Upper lobe of left lung (tissue), 6 donors: Measurements from ENCODE around the gene UCHL5. TPM values are rescaled to one million over a fixed set of nuclear protein-coding genes. Genes with fewer than 3 reads are reported as not detected.

Source experiments
- ATAC-seq, 2 donors: fragments of 200-7000 bp; cut with Tn5 transposase; one replicate each; pipeline ENCODE4 v1.9.1; 2022; ENCODE audit warnings: mild to moderate bottlenecking in 2 of 2, moderate library complexity in 2 of 2; ENCODE audit not compliant: low FRiP score in 2 of 2
- DNase-seq, 2 donors: peaks; one replicate each; pipeline ENCODE4 v3.0.0-alpha.2; 2019 to 2020
- H3K27ac ChIP-seq, 4 donors: fragments of 200-600 bp; sonication (generic); one replicate each; pipeline ENCODE4 v1.5.1; 2016 to 2019
- H3K27me3 ChIP-seq, 4 donors: fragments of 200-600 bp; sonication (generic); one replicate each; pipeline ENCODE4 v1.5.1; 2017 to 2019
- H3K36me3 ChIP-seq, 4 donors: fragments of 200-600 bp; sonication (generic); one replicate each; pipeline ENCODE4 v1.5.1; 2016 to 2019
- H3K4me1 ChIP-seq, 4 donors: fragments of 200-600 bp; sonication (generic); one replicate each; pipeline ENCODE4 v1.5.1; 2018 to 2019
- H3K4me3 ChIP-seq, 4 donors: fragments of 200-600 bp; sonication (generic); one replicate each; pipeline ENCODE4 v1.5.1; 2017 to 2019; ENCODE audit warnings: mild to moderate bottlenecking in 2 of 4, moderate library complexity in 1 of 4
- H3K9me3 ChIP-seq, 4 donors: fragments of 200-600 bp; sonication (generic); one replicate each; pipeline ENCODE4 v1.5.1; 2018 to 2019
- CTCF ChIP-seq, 6 experiments: fragments of 450-650 bp in 4 of 6; fragments of 200-600 bp in 2 of 6; sonication (generic) in 2 of 6; IDR thresholded peaks; one replicate each; pipeline ENCODE4 v1.5.1; 2016 to 2019; ENCODE audit warnings: antibody characterized with exemption in 6 of 6
- EP300 ChIP-seq, 4 donors: sonication (generic); formaldehyde crosslinking; IDR thresholded peaks; one replicate each; pipeline ENCODE4 v1.5.1; 2017; ENCODE audit warnings: antibody characterized with exemption in 4 of 4, control low read depth in 2 of 4
- POLR2A ChIP-seq, 4 donors: fragments of 450-650 bp; IDR thresholded peaks; one replicate each; pipeline ENCODE4 v1.5.1; 2016 to 2017; ENCODE audit warnings: antibody characterized with exemption in 4 of 4, mild to moderate bottlenecking in 2 of 4
- POLR2AphosphoS5 ChIP-seq, 2 donors: sonication (generic); formaldehyde crosslinking; IDR thresholded peaks; one replicate each; pipeline ENCODE4 v1.5.1; 2017; ENCODE audit warnings: antibody characterized with exemption in 2 of 2
- WGBS, 2 donors: methylation state at CpG; one replicate each; pipeline ENCODE4 v1.1.5; 2017 to 2018; 5-methylcytosine and 5-hydroxymethylcytosine counted together
- total RNA-seq, 6 donors: library from RNA; depleted of rRNA in 4 of 6; stranded (reverse); fragments of >200 nt in 4 of 6; gene quantifications; one replicate each; pipeline versions ENCODE4 v1.1.0 to v1.2.1, GENCODE V29; 2016 to 2021
- donor health status: DM: no; HTN: no; CAD: no; lungs with moderate emphysema.
- donor health status: DM: no; HTN: yes; CAD: no; lungs with severe emphysema.

The UCHL5 gene
- total RNA-seq, 6 donors from 2014 or later, result 24.9 to 49.8 (median 36.4) TPM

GRCh38 chr1:193014400-193014799, 44.8 kb downstream of the UCHL5 start:
- 76 to 83% methylated on average over 2 of the region's 2 CpGs for WGBS, 2 donors
- Histone ChIP-seq H3K27ac (no peak overlapping the region), H3K27me3 (no peaks in the 10 kb centered on the region), H3K4me1 (no peaks in the 10 kb centered on the region), H3K36me3 (no peaks in the 10 kb centered on the region), H3K9me3 (no peaks in the 10 kb centered on the region), H3K4me3 (no peak overlapping the region)
- DNase-seq, result no peak
- TF ChIP-seq POLR2A (IDR thresholded peaks at IDR 0.05) (no peak), CTCF (IDR thresholded peaks at IDR 0.05) (no peak)
- ATAC-seq, result no peak

GRCh38 chr1:193013707-193014106, 45.5 kb downstream of the UCHL5 start:
- no peak for ATAC-seq
- no peak overlapping the region for H3K4me3 ChIP-seq
- no peak for TF ChIP-seq POLR2A (IDR thresholded peaks at IDR 0.05)
- no peak for TF ChIP-seq CTCF (IDR thresholded peaks at IDR 0.05)
- no peak for TF ChIP-seq POLR2AphosphoS5 (IDR thresholded peaks at IDR 0.05)
- TF ChIP-seq EP300 (IDR thresholded peaks at IDR 0.05), result no peak
- DNase-seq, result no peak
- H3K27me3 ChIP-seq, result no peaks in the 10 kb centered on the region
- 83% methylated on average over 7 of the region's 7 CpGs for WGBS, 2 donors
- H3K9me3 ChIP-seq, result no peaks in the 10 kb centered on the region
- H3K4me1 ChIP-seq, result no peaks in the 10 kb centered on the region
- no peak overlapping the region for H3K27ac ChIP-seq
- H3K36me3 ChIP-seq, result no peaks in the 10 kb centered on the region

GRCh38 chr1:193013005-193013404, 46.2 kb downstream of the UCHL5 start:
- Histone ChIP-seq H3K27ac (no peak overlapping the region), H3K4me1 (no peaks in the 10 kb centered on the region), H3K27me3 (no peaks in the 10 kb centered on the region), H3K9me3 (no peaks in the 10 kb centered on the region), H3K4me3 (no peak overlapping the region), H3K36me3 (no peaks in the 10 kb centered on the region)
- TF ChIP-seq CTCF (IDR thresholded peaks at IDR 0.05) (no peak), POLR2A (IDR thresholded peaks at IDR 0.05) (no peak), POLR2AphosphoS5 (IDR thresholded peaks at IDR 0.05) (no peak), EP300 (IDR thresholded peaks at IDR 0.05) (no peak)
- ATAC-seq, result peak in 1 of 2 donors; percentile 60
- DNase-seq, result no peak
- 66 to 73% methylated on average over 2 of the region's 2 CpGs for WGBS, 2 donors

GRCh38 chr1:193011406-193011805, 47.8 kb downstream of the UCHL5 start:
- Histone ChIP-seq H3K4me3 (no peak overlapping the region), H3K36me3 (no peaks in the 10 kb centered on the region), H3K27ac (no peak overlapping the region), H3K27me3 (no peaks in the 10 kb centered on the region), H3K9me3 (no peaks in the 10 kb centered on the region), H3K4me1 (no peaks in the 10 kb centered on the region)
- DNase-seq, result no peak
- TF ChIP-seq POLR2AphosphoS5 (IDR thresholded peaks at IDR 0.05) (no peak), POLR2A (IDR thresholded peaks at IDR 0.05) (no peak), CTCF (IDR thresholded peaks at IDR 0.05) (no peak), EP300 (IDR thresholded peaks at IDR 0.05) (no peak)
- no peak for ATAC-seq
- WGBS, 2 donors, result 100% methylated on average over 1 of the region's 1 CpG

GRCh38 chr1:193009501-193009900, 49.7 kb downstream of the UCHL5 start:
- TF ChIP-seq POLR2AphosphoS5 (IDR thresholded peaks at IDR 0.05), result no peak
- TF ChIP-seq CTCF (IDR thresholded peaks at IDR 0.05), result no peak
- no peak for TF ChIP-seq EP300 (IDR thresholded peaks at IDR 0.05)
- no peak for TF ChIP-seq POLR2A (IDR thresholded peaks at IDR 0.05)

More at GRCh38 chr1:193009501-193009900, 49.7 kb downstream of the UCHL5 start:
- Histone ChIP-seq H3K4me3 (no peak overlapping the region), H3K36me3 (no peaks in the 10 kb centered on the region), H3K9me3 (no peaks in the 10 kb centered on the region), H3K27ac (no peak overlapping the region), H3K27me3 (no peaks in the 10 kb centered on the region), H3K4me1 (no peaks in the 10 kb centered on the region)
- no peak for DNase-seq
- 82 to 95% methylated on average over 3 of the region's 3 CpGs for WGBS, 2 donors
- ATAC-seq, result no peak
